HG03460 (cell line): ENCODE data around the gene TSSK1B.
"Not testable (repeated sequence)": the region's sequence is repeated elsewhere in the genome, so short reads cannot be mapped to it uniquely, and the experiment has no call there.

ENCODE experiments used
- ATAC-seq: cut with Tn5 transposase; IDR thresholded peaks from one replicate; pipeline ENCODE4 v1.9.1; 2021; ENCODE audit not compliant: unreplicated experiment

TSSK1B gene, protein sequence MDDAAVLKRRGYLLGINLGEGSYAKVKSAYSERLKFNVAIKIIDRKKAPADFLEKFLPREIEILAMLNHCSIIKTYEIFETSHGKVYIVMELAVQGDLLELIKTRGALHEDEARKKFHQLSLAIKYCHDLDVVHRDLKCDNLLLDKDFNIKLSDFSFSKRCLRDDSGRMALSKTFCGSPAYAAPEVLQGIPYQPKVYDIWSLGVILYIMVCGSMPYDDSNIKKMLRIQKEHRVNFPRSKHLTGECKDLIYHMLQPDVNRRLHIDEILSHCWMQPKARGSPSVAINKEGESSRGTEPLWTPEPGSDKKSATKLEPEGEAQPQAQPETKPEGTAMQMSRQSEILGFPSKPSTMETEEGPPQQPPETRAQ

DNA sequence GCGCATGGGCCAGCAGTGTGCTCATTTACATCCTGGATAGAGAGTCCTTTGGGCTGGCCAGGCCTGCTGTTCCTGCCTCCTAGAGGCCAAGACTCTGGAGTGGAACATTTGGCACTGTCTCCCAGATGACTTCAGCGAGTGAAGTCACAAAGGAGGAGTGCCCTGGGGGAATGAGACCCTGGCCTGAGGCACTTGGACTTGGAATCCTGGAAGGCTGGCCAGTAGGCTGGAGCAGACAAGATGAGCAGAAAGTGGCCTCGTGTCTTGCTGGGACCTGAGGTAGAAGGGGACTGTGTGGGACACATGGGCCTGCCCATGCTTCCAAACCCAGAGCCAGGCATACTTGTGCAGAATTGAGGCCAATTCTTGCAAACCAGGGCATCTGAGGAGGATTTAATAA, at the start of gene TSSK1B:
TSSK1B (minus strand) TSS at position 101 of the 400 bp plus-strand sequence. CDS start 150 bp downstream, outside the sequence.
- ATAC-seq, result no peak

DNA sequence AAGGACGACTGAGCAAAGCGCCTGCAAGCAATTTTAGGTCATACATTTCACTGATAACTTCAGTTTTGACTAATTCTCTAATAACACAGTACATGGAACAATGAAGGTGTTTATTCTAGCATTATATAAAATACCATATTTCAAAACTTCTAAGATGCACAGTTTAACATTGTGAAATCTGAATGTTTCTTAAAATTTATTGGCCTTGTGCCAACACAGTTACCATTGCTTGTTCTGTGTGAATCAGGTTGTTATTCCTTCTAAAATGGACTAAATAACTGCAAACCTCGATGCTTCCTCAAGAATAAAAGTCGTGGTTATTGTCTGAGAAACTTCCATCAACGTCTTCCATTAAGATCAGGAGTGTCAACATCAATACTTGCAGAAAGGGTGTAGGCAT, 45.5 kb upstream of the TSSK1B start:
- no peak for ATAC-seq

DNA sequence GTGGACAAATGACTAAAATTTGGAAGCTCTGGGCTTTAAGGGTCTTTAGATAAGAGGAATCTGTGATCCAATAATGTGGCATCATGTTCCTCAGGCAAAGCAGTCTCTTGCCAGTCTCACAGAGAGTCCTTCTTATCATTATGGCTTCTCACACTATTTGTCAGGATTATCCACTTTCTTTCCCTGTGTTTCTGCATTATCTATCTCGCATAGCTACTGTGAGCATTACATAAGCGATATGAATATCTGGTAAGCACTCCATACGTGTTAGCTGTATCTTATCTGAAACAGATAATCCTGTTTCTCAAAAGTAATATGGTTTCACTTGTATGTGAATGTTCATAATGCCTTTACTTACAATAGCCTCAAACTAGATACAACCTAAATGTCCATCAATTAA, 43.9 kb upstream of the TSSK1B start:
- no peak for ATAC-seq

DNA sequence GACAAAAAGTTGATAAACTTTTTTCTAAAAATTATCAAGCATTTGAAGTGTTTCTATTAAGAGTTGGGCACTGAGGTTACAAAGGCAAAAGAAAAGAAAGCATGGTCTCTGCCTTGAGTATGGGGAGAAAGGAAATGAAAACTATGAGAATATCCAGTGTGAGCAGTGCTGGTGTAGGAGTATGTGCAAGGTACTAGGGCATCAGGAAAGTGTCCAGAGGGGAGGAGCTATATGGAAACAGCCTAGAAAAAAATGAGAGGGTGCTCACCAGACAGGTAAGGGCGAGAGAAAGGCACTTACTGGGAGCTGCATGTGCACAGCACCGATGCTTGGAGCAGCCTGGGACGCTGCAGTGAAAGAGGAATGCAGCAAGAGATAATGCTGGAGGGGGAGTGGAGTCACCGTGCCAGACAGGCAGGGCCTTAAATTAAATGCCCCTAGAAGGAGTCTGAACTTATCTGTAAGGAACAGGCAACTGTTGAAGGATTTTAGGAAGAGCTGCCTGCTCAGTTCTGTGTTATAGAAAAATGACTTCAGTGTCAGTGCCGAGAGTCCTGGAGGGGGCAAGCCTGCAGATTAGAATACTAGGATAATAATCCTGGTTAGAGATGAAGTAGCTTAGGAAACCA, 39.4 kb upstream of the TSSK1B start:
- ATAC-seq, result no peak

DNA sequence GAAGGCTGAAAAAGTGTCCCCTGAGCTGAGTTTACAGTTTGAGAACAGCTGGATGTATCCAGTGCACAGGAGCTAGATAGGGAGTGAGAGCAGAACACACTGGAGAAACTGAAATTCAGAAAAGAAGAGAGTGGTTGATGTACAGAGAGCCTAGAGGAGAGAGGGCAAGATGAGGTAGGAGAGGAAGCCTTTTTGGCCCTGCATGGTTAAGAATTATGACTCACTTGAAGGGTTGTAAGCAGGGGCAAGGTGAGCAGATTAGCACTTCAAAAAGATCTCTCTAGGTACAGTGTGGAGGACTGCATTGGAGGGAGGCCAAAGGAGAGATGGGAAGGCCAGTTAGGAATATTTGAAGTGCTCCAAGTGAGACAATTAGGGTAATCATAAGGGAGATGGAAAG, 28.2 kb upstream of the TSSK1B start:
- ATAC-seq, result no peak

DNA sequence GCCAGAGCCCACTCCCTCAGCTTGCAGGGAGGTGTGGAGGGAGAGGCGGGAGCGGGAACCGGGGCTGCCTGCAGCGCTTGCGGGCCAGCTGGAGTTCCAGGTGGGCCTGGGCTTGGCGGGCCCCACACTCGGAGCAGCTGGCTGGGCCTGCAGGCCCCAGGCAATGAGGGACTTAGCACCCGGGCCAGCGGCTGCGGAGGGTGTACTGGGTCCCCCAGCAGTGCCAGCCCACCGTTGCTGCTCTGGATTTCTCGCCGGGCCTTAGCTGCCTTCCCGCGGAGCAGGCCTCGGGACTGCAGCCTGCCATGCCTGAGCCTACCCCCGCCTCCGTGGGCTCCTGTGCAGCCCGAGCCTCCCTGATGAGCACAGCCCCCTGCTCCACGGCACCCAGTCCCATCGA, 22.3 kb upstream of the TSSK1B start:
- not testable (repeated sequence) for ATAC-seq

DNA sequence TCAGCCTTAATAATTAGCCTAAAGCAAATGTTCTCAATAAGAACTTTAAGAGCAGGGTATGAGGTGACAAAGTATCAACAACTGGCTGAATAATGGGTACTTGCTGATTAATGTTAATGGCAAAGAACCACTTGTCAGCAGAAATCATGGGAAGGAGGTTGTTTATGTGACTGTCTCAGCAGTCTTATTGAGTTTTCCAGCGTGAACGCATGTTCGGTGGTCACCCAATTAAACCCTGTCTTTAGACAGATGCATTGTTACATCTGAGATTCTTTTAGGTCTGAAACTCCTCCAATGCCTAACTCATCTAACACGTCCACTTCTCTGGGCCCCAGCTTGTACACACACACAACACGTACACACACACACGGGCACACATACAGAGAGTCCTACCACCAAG, 18.2 kb upstream of the TSSK1B start:
- ATAC-seq, result no peak

DNA sequence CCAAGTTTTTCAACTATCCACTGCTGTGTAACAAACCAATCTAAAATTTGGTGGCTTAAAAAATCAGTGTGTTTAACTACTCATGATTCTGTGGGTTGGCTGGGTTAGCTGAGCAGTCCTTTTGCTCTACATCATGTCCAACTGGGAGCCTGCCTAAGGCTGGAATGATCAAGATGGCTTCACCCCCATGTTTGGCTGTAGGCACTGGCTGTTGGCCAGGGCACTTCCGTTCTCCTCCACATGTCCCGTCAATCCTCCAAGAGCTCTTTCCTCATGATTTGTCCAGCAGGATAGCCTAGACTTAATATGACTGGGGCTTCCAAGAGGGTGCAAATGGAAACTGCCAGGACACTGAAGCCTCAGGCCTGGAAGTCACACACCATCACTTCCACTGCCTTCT, 17.0 kb upstream of the TSSK1B start:
- no peak for ATAC-seq

DNA sequence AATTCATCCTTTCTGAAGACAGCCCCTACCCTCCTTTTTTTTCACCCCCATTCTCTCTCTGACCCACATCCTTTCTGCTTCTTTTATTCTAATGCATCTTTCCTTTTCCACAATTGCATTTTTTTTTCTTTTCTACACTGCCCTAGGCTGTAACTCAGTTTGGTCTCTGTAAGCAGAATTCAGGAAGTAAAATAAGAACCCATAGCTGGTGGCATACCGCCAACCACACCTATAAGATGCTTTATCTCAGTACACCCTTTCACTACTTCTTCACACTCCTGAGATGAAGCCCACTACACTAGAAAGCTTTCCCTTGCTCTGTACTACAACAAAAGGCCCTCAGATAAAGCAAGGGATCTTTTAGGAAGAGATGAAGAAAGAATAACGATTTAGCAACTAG, 16.1 kb upstream of the TSSK1B start:
- no peak for ATAC-seq

DNA sequence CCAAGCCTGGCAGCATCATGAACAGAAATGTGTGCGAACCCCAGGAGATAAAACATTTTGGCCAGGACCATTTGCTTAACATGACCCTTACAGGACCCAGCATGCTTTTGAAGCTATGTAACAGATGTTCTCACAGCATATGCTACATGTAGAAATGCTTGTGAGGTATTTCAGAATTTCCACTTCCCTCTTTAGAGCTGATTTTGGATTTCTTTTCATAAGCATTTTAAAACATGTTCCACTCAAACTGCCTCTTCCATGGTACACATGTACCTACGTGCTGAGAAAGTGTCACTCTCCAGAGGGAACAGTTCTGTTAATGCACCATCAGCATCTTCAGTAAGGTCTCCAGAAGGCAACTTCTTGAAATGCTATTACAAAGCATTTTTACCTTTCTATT, 15.7 kb upstream of the TSSK1B start:
- ATAC-seq, result no peak

DNA sequence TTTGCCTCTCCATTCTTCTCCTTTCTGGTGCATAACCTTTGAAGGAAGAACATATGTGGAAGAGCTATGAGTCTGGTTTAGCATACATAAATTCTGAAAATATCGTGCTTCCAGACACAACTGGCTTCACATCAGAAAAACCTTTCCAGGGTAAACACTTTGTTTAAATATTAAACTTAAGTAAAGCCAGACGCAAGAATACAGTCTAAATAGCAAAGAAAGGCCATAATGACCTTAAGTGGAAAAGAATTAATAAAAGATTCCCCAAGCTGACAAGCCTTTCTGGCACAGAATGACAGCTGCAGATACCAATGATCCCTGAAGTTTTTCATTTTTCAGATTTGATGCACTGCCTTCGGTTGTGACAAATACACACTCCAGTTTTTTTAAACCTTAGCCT, 13.5 kb upstream of the TSSK1B start:
- no peak for ATAC-seq

DNA sequence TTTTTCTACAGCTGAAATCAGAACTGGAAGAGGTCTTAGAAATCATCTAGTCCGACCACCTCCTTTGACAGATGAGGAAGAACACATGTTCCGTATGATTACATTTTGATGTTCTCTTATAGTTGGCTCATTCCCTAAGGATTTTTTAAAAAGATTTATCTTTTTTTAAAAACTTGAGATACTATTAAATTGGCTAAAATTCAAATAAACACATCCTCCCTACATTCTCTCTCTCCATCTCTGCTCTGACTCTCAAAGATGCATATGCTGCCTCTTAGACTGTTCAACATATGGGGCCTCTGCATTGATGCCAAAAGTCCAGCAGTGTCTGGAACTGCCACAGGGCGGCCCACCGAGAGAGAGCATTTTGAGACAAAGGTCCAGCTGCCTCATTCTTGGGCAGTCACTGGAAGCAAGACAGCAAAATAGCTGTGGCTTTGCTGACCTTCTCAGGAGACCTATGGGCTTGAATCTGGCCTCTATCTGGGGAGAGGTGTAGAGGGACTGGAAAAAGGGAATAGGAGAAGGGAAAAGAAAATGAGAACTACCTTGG, 12.8 kb upstream of the TSSK1B start:
- no peak for ATAC-seq

DNA sequence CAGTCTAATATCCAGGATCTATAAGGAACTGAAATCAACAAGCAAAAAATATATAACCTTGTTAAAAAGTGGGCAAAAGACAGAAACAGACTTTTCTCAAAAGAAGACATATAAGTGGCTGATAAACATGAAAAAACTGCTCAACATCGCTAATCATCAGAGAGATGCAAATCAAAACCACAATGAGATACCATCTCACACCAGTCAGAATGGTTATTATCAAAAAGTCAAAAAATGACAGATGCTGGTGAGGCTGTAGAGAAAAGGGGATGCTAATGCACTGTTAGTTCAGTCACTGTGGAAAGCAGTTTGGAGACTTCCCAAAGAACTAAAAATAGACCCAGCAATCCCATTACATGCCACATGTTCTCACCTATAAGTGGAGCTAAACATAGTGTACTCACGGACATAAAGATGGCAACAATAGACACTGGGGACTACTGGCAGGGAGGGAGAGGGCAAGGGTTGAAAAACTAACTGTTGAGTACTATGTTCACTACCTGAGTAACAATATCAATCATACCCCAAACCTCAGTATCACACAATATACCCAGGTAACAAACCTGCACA, 11.7 kb upstream of the TSSK1B start:
- no peak for ATAC-seq

DNA sequence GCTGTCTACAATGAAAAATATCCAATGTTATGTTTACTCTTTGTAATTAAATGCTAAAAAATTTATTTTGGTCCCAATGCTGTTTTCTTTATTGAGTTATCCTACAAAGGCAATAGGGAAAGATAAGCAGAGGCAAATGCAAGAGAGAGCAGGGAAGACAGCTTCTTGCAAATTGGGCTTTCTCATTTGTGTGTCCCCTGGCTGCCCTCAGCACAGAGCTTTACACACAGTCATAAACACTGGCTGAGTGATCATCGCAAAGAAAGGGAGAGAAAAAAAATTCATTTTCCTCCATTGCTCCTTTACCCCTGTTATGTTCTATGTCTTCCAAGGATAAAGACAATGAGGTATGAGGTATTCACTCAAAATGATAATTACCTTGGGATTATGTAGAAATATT, 2.3 kb upstream of the TSSK1B start:
- ATAC-seq, result no peak

DNA sequence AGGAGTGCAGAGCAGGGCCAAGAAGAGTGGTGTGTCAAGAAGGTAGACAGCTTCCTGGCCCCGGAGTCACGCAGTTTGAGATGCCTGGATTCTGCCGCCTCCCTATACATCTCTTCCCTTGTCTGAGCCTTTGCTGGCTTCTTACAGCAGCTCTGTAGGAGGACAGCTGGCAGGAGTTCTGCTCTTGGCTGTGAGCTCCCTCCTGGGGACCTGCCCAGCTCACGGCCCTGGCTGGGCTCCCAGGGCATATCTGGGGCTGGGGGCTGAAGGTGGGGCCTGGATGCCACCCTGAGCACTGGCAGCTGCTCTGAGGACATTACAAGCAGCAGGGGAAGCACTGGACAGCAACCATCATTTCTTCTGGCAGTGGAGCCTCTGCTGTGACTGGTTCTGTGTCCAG, 786 bp upstream of the TSSK1B start:
- no peak for ATAC-seq

DNA sequence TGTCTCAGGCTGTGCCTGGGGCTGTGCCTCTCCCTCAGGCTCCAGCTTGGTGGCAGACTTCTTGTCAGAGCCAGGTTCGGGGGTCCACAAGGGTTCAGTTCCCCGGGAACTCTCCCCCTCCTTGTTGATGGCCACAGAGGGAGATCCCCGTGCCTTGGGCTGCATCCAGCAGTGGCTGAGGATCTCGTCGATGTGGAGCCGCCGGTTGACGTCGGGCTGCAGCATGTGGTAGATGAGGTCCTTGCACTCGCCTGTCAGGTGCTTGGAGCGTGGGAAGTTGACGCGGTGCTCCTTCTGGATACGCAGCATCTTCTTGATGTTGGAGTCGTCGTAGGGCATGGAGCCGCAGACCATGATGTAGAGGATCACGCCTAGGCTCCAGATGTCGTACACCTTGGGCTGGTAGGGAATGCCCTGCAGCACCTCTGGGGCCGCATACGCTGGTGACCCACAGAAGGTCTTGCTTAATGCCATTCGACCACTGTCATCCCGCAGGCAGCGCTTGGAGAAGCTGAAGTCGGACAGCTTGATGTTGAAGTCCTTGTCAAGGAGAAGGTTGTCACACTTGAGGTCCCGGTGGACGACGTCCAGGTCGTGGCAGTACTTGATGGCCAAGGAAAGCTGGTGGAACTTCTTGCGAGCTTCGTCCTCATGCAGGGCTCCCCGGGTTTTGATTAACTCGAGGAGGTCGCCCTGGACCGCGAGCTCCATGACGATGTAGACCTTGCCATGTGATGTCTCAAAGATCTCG, 752 bp downstream of the TSSK1B start:
- ATAC-seq, result no peak

DNA sequence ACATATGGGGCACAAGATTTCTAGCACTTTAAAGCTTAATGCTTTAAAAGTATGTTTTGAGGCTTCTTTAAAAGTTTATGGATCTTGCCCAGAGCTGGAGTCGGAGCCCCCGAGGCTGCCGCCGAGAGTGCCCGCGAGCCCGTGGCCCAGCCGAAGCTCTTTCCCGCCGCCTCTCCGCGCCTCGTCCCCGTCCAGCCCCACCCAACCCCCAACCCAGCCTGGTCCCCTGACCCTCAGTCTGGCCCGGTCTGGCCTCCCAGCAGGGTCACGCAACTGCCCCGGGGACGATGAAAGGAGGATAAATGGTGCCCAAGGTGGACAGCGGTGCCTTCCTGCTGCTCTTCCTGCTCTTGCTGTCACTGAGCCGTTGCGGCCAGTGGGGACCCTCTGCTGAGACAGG, 1.7 kb downstream of the TSSK1B start:
- no peak for ATAC-seq

DNA sequence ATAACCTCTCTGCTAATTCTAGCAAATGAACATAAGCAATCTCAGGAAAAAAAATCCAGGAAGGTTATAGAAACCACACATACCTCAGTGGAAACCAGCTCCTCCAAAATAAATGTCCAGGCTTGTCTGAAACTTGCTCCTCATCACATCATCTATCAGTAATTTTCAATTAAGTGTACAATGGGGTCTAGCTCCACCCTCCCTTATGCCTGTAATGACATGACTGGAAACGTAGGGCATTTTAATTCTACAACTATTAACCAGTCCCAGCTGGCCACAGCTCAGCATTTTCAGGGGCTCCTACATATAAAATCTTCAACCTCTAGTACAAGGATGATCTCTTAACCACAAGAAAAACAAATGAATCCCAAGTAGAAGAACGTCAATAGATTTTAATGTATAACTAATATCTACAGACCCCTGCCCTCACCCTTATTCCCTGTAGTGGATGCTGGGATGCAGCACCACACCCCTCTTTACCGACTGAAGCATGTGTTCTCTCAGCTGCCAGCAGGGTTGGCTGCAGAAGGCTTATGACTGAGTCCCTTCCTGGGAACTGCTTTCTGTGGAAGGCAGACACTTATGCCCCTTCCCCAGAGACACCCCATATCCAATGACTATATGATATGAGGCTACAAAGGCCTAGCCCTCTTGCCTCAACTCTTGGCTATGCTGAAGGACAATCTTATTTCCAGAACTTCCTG, 6.8 kb downstream of the TSSK1B start:
- ATAC-seq, result no peak

DNA sequence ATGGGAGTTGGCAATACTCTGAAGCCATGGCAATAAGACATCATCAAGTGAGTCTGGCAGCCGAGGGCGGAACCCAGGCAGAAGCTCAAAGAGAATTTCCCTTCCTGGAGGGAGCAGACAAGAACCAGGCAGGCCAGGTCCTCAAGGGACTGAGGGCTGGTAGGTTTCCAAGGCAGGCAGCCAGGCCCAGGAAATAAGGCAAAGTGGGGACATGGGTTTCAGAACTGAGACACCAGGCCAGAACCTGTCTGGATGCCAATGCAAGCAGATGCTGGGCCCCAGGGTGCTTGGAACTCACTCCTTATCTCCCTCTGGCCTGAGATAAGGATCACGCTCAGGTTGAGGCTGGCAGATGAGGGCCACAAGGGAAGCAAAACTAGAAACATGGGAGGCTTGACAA, 8.9 kb downstream of the TSSK1B start:
- no peak for ATAC-seq

DNA sequence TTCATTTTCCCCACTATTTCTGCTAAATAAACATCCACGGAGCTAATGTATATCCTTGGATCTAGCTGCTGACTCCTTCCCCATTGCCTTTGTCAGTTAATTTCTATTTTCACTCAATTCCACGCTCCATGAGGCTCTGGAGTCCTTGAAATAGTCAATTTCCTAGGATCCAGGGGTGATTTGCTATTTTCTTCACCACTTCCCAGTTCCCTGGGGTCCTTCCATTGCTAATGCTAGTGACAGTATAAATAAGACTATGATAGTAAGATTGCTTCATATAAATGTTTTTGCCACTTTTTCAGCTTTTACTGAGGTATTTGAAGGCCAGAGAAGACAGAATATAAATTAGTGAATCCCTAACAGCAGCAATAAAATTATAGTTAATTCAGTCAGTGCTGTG, 13.1 kb downstream of the TSSK1B start:
- ATAC-seq, result no peak

DNA sequence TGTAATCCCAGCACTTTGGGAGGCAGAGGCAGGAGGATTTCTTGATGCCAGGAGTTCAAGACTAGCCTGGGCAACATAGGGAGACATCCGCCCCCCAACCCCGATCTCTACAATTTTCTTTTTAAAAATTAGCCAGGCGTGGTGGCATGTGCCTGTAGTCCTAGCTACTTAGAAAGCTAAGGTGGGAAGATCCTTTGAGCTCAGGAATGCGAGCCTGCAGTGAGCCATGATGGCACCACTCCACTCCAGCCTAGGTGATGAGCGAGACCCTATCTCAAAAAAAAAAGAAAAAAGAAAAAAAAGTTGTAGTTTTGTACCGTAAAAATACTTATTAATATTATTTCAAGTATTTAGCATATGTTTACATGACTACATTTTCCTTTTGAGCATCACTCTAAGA, 29.3 kb downstream of the TSSK1B start:
- ATAC-seq, result no peak
